Skin epidermis (tissue), 12 donors: ENCODE measurements around the gene RNASE13.

ENCODE experiments used
- H3K27ac ChIP-seq, 21 experiments: fragments of 200-600 bp; sonication (generic) in 11 of 21; one replicate each; pipeline ENCODE4 v1.5.0; 2020; ENCODE audit warnings: mild to moderate bottlenecking in 3 of 21, inconsistent platforms in 2 of 21, moderate library complexity in 2 of 21
- H3K4me3 ChIP-seq, 7 experiments: fragments of 200-600 bp; sonication (generic) in 2 of 7; one replicate each; pipeline ENCODE4 v1.5.0; 2020; ENCODE audit warnings: inconsistent platforms in 2 of 7, mild to moderate bottlenecking in 2 of 7, moderate library complexity in 1 of 7

RNASE13 gene, protein sequence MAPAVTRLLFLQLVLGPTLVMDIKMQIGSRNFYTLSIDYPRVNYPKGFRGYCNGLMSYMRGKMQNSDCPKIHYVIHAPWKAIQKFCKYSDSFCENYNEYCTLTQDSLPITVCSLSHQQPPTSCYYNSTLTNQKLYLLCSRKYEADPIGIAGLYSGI

DNA sequence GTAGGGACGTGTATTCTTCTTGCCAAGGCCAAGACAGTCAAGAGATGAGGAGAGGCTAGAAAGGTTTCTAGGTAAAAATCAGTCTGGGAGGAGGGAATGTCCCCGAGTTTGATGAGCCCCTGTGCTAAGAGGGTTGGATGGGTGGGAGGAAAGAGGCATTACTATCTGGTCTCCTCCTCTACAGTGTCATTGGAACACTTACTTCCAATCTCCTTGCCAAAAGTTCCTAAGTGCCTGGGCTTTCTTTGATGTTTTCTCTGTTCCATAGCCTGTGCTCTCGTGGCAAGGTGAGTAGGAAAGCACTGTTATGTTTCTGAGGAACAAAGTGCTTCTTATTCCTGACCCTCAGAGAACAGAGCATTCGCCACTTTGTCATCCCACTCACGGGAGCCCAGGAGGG lies at the start of gene RNASE13:
Gene RNASE13 (minus strand): TSS at position 101 of the 400 bp plus-strand sequence. CDS start 519 bp downstream, outside the sequence.
- Histone ChIP-seq H3K4me3 (no peak within 1 kb of the TSS), H3K27ac (no peak within 1 kb of the TSS)

DNA sequence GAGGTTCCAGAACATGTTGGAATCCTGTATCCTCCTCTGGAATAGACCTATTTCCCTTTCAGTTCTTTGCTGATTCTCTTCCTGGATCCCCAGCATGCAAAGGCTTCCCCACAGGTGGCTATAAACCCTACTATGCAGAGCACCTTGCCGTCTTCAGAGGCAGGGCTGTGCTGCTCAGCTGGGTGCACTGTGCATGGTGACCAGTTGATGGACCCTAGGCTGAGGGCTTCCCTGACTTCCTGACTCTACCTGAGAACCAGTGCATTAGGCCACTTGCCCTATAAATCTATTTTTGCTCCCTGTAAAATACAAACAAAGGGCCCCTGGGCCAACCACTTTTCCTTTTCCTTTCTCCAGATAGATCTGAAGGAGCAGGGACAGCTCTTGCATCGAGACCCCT lies 49.8 kb upstream of the RNASE13 start:
- H3K27ac ChIP-seq = peak overlapping the region in 6 of 21 experiments; percentile 2 to 59 (median 43)

DNA sequence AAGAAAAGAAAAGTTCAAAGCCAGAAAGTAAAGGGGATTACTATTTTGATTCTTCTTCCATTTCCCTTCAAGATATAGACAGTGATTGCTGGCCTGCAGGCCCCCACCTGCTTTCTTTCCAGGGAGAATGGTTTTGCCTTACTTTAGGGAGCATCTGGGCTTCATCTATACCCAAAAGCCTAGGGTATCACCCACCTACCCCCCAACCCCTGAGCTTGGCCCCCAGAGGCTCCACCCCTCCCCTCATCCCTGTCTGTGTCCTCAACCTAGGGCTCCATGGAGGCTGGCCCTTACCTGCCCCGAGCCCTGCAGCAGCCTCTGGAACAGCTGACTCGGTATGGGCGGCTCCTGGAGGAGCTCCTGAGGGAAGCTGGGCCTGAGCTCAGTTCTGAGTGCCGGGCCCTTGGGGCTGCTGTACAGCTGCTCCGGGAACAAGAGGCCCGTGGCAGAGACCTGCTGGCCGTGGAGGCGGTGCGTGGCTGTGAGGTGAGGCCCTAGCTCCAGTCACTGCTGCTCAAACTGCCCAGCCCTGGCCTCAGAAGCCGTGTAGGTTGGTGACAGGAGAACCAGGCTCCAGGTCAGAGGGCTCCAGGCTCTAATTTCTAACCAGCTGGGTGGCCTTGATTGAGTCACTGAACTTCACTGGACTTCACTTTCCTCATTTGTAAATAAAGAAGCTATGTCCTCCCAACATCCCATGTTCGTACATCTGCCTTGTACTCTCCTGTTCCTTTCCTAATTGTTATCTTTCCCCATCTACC lies 49.1 kb upstream of the RNASE13 start:
- no peak overlapping the region for H3K4me3 ChIP-seq
- peak overlapping the region in 4 of 21 experiments; percentile 20 to 41 (median 37) for H3K27ac ChIP-seq

More for the DNA sequence above, 49.8 kb upstream of the RNASE13 start:
- H3K4me3 ChIP-seq = no peak overlapping the region

- no peak overlapping the region for H3K27ac ChIP-seq
- no peak overlapping the region for H3K4me3 ChIP-seq
Measured at GRCh38 chr14:21081521-21082142, 47.0 kb upstream of the RNASE13 start.

DNA sequence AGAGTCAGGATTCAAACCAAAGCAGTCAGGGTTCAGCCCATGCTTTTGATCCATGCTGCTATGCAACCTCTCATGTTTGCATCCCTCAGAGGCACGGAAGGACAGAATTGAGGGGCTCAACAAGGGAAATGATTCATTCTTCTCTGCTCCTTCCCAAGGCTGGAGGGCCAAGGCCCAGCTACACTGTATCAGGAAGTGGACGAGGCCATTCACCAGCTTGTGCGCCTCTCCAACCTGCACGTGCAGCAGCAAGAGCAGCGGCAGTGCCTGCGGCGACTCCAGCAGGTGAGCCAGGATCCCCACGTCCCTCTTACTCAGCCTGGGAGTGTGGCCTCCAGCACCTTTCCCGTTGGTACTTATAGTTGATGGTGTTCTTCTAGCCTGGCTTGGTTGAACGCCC lies 44.1 kb upstream of the RNASE13 start:
- no peak overlapping the region for H3K4me3 ChIP-seq
- no peak overlapping the region for H3K27ac ChIP-seq

- Histone ChIP-seq H3K27ac (no peak overlapping the region), H3K4me3 (no peak overlapping the region)
Measured at GRCh38 chr14:21078287-21078686, 43.7 kb upstream of the RNASE13 start.

DNA sequence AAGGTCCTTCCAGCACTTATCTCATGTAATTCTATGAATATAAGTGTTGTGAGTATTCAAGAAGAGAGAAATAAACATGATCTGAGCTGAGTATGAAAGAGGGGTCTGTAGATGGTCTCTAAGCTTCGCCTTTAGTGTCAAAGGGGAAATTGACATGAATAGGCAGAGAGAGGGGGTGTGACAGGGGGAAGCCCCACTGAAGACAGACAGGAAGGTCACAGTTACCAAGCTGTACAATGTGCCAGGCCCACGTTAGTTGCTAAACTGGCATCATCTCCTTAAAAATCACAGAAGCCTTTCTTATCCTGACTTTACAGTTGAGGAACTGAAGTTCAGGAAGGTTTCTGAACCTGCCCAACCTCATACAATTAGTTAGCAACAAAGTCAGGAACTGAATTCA lies 43.1 kb upstream of the RNASE13 start:
- H3K27ac ChIP-seq = no peak overlapping the region

DNA sequence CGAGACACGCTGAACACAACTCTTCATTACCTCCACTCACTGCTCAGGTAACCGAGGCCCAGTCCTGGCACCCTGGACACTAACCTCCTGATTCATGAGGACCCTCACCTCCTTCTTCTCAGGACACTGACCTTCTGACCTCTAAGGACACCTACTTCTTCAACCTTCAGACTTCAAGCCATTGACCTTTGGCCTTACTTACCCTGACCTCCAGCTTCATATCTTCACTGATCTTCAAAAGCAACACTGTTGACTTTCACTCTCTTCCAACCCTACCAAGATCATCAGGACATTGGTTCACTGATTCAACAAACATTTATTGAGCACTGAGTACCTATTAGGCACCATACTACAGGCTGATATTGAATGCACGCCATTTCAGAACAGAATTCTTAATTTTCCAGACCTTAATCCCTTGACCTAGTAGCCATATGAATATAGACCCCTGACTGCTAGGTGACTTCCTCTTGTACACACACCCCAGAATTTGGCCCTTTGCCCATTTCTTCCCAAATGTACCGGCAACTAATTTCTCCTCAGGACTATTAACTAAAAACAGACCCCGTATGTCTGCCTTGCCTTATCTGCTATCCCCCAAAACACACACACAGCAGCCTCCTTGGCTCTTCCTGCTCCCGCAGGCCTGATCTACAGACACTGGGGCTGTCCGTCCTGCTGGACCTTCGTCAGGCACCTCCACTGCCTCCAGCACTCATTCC lies 41.3 kb upstream of the RNASE13 start:
- H3K27ac ChIP-seq = no peak overlapping the region

More for the DNA sequence above, 43.1 kb upstream of the RNASE13 start:
- no peak overlapping the region for H3K4me3 ChIP-seq

DNA sequence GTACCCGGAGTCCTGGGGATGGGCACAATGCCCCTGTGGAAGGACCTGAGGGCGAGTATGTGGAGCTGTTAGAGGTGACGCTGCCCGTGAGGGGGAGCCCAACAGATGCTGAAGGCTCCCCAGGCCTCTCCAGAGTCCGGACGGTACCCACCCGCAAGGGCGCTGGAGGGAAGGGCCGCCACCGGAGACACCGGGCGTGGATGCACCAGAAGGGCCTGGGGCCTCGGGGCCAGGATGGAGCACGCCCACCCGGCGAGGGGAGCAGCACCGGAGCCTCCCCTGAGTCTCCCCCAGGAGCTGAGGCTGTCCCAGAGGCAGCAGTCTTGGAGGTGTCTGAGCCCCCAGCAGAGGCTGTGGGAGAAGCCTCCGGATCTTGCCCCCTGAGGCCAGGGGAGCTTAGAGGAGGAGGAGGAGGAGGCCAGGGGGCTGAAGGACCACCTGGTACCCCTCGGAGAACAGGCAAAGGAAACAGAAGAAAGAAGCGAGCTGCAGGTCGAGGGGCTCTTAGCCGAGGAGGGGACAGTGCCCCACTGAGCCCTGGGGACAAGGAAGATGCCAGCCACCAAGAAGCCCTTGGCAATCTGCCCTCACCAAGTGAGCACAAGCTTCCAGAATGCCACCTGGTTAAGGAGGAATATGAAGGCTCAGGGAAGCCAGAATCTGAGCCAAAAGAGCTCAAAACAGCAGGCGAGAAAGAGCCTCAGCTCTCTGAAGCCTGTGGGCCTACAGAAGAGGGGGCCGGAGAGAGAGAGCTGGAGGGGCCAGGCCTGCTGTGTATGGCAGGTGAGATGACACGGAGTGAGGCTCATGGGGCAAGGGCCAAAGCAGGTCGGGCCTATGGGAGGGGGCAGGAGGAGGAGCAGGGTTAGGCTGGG lies 40.0 kb upstream of the RNASE13 start:
- Histone ChIP-seq H3K27ac (peak overlapping the region in 3 of 21 experiments; percentile 9 to 38 (median 30)), H3K4me3 (no peak overlapping the region)

More for the DNA sequence above, 41.3 kb upstream of the RNASE13 start:
- no peak overlapping the region for H3K4me3 ChIP-seq

- Histone ChIP-seq H3K27ac (peak overlapping the region in 2 of 21 experiments; percentile 30 to 40), H3K4me3 (no peak overlapping the region)
Measured at GRCh38 chr14:21073921-21074320, 39.3 kb upstream of the RNASE13 start.

DNA sequence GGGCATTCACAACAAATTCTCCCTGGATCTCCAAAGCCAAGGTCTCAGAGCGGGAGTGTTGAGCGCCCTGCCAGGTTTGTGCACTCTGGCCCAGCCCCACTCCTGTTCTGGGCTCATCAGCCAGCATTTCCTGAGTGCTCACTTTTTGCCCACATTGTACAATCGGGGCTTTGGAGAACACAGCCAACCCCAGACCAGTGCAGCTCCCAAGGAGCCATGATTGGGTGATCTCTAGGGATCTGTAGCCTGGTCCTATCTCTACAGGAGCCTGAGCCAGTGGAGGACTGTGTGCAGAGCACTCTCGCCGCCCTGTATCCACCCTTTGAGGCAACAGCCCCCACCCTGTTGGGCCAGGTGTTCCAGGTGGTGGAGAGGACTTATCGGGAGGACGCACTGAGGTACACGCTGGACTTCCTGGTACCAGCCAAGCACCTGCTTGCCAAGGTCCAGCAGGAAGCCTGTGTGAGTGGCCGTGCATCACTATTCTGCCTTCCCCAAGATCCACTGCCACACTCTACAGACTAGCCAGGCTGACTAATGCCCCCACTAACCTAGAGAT lies 38.3 kb upstream of the RNASE13 start:
- Histone ChIP-seq H3K27ac (peak overlapping the region in 13 of 21 experiments; percentile 14 to 94 (median 89)), H3K4me3 (no peak overlapping the region)

GRCh38 chr14:21072031-21072473 lies 37.4 kb upstream of the RNASE13 start:
- H3K4me3 ChIP-seq = peak overlapping the region; percentile 48 to 72 (median 61)
- H3K27ac ChIP-seq = peak overlapping the region in 20 of 21 experiments; percentile 48 to 94 (median 88)

DNA sequence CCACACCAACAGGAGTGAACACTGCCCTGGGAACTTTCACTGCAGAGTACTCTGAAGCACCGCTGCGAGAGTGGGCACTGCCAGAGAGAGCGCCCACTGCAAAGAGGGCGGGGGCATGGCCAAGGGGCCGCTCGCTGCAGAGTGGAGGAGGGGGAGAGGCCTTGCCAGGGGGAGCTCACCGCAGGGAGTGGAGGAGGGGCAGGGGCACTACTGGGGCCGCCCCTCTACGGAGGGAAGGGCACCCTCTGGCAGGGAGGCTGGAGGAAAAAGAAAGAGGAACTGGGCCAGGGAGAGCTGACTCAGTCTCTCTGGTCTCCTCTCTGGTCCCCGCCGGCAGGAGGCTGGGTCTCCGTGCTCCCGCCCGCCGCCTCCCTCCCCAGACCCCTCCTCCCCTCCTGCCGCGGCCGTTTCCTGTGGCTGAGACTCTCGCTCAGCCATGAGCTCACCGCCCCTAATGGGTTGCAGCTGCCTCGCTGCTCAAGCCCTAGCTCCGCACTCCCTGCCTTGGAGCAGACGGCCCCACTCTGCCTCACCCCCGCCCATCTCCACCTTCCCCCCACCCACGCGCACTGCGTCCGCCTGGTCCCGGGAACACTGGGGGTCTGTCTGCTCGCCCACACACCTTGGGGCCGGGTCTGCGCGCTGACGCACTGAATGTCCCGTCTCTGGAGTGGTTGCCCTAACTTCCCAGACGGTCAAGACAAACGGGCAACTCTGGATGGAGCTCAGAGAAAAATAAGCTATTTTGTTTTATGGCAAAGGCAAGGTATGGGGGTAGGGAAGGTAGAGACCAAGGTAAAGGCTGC lies 36.8 kb upstream of the RNASE13 start:
- peak overlapping the region; percentile 48 to 72 (median 61) for H3K4me3 ChIP-seq
- H3K27ac ChIP-seq = peak overlapping the region; percentile 33 to 94 (median 88)

GRCh38 chr14:21070610-21071224 lies 36.1 kb upstream of the RNASE13 start:
- H3K4me3 ChIP-seq = peak overlapping the region; percentile 48 to 72 (median 61)
- peak overlapping the region; percentile 65 to 94 (median 88) for H3K27ac ChIP-seq

DNA sequence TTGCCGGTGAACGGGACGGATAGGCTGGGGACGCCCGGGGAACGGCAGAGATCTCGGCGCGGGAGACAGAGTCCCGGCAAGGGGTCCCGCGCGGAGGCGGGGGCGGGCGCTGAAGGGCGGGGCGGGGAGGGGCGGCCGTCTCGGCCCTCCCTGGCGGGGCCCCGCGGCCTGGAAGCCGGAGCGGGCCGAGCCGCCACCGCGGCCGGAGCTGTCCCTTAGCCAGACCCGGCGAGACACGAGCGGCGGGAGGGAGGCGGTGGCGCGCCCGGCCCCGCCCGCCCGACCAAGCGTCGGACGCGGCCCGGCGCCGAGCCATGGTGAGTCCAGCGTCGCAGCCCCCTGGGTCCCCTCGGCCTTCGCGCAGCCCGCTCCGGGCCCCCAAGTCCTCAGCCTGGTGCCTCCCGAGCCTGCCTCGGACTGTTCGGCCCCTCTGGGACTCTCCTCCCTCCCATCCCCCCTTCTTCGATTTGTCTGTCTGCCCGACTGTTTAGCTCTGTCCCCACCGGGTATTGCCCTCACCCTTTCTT lies 35.5 kb upstream of the RNASE13 start, which contains the start of gene ARHGEF40:
Gene ARHGEF40 (plus strand): TSS at position 222 of the 527 bp plus-strand sequence. CDS start 93 bp downstream, at position 315.
- H3K27ac ChIP-seq = peak within 1 kb of the TSS; percentile 65 to 94 (median 88)
- peak within 1 kb of the TSS; percentile 48 to 72 (median 61) for H3K4me3 ChIP-seq

DNA sequence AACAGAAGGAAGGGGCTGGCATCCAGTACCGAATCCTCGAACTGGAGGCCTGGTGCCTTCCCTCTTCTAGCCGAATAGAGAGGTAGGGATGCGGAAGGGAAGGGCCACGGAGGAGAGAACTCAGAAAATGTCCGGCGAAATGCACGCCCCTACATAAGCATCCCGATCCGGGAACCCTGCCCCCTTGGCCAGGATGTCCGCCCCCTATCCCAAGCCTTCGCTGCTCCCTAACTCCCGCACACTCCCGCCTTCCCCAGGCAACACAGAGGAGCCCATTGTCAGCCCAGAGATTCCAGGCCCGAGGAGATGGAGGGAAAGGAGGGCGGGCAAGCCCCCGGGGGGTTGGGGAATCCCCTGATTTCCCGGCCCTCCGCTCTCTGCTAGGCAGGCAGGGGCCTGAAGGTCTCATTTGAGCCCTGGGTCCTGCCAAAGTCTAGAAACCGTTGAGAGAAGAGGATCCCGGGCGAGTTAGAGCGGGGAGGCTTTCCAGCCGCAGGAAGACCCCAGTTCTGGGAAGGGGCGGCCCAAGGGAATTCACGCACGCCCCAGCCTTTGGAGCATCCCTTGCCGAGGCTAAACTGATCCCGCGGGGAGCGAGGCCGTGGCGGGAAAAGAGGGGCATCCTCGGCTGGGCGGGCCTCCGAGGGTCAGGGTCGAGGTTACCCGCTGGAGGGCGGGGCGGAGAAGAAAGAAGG lies 34.9 kb upstream of the RNASE13 start:
- Histone ChIP-seq H3K4me3 (peak overlapping the region; percentile 48 to 72 (median 61)), H3K27ac (peak overlapping the region; percentile 65 to 94 (median 88))
